ENCODE measurements around the gene TSHZ3. TPM values are rescaled to one million over a fixed set of nuclear protein-coding genes. Genes with fewer than 3 reads are reported as not detected.

Gene TSHZ3
- total RNA-seq, 1 donor from 2014 or later: 17.0 TPM

DNA sequence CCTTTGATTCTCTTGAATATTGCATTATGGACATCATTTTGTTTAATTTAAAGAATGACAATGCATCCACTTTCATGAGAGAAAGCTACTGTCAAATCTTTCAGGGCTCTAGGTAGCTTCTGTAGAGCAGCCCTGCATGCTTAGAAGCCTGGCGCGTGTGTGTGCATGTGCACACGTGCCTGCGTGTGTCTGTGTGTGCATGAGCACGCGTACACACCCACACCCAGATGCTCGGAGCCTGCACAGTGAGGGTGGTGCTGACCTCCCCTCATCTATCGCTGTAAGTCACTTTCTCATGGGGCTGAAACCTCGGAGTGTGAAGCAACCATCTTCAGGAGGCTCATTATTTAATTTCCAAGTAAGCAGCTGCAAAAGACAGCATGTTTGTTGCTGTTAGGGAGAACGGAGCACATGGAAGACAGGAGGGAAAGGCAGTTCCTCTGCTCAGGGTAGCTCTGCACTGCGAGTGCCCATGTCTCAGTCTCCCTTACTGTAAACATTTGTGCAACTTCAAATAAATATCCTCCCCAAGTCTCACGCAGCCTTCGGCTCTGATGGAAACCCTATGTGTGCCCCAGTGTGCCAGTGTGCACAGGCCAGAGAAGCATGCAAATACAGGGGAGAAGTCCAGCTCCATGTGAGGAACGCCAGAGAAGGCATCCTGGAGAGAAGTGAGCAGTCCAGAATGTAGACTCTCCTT, 22.8 kb downstream of the TSHZ3 start:
- no peaks in the 10 kb centered on the region for H3K27me3 Mint-ChIP-seq (ENCODE audit: low read depth)
- peaks cover 30% of the 10 kb centered on the region for H3K4me1 Mint-ChIP-seq (ENCODE audit: low read depth)
- H3K36me3 Mint-ChIP-seq (ENCODE audit: low read depth): no peaks in the 10 kb centered on the region
- no peak overlapping the region for H3K27ac Mint-ChIP-seq (ENCODE audit: unreplicated experiment)
- no peak for DNase-seq (ENCODE audit: low spot score)
- H3K9me3 Mint-ChIP-seq (ENCODE audit: low read depth): no peaks in the 10 kb centered on the region
- TF ChIP-seq, protein P1, sequence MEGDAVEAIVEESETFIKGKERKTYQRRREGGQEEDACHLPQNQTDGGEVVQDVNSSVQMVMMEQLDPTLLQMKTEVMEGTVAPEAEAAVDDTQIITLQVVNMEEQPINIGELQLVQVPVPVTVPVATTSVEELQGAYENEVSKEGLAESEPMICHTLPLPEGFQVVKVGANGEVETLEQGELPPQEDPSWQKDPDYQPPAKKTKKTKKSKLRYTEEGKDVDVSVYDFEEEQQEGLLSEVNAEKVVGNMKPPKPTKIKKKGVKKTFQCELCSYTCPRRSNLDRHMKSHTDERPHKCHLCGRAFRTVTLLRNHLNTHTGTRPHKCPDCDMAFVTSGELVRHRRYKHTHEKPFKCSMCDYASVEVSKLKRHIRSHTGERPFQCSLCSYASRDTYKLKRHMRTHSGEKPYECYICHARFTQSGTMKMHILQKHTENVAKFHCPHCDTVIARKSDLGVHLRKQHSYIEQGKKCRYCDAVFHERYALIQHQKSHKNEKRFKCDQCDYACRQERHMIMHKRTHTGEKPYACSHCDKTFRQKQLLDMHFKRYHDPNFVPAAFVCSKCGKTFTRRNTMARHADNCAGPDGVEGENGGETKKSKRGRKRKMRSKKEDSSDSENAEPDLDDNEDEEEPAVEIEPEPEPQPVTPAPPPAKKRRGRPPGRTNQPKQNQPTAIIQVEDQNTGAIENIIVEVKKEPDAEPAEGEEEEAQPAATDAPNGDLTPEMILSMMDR (IDR thresholded peaks at IDR 0.05): no peak
- no peak overlapping the region for H3K4me3 Mint-ChIP-seq (ENCODE audit: unreplicated experiment)

DNA sequence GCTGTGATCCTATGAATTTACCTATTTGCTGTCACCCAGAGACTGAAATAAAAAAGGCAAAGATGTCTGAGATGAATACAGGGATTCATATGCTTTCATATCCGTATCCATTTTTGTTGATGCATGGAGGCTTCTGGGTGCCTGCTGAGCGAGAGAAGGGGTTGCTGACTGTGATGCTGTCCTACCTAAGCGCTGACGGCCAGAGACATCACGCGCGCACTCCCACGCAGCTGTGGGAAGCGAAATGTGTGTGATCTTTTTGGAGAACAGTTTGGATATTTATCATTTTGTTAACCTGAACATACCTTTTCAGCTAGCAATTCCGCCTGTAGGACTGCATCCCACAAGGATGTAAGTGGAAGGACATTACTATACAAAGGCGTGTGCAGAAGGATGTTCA, 23.9 kb downstream of the TSHZ3 start:
- no peak for DNase-seq (ENCODE audit: low spot score)
- peaks cover 20% of the 10 kb centered on the region for H3K4me1 Mint-ChIP-seq (ENCODE audit: low read depth)
- peaks cover under 1% of the 10 kb centered on the region for H3K36me3 Mint-ChIP-seq (ENCODE audit: low read depth)
- no peaks in the 10 kb centered on the region for H3K27me3 Mint-ChIP-seq (ENCODE audit: low read depth)
- H3K9me3 Mint-ChIP-seq (ENCODE audit: low read depth): no peaks in the 10 kb centered on the region
- TF ChIP-seq, protein P1 (IDR thresholded peaks at IDR 0.05): no peak
- no peak overlapping the region for H3K27ac Mint-ChIP-seq (ENCODE audit: unreplicated experiment)
- H3K4me3 Mint-ChIP-seq (ENCODE audit: unreplicated experiment): no peak overlapping the region

DNA sequence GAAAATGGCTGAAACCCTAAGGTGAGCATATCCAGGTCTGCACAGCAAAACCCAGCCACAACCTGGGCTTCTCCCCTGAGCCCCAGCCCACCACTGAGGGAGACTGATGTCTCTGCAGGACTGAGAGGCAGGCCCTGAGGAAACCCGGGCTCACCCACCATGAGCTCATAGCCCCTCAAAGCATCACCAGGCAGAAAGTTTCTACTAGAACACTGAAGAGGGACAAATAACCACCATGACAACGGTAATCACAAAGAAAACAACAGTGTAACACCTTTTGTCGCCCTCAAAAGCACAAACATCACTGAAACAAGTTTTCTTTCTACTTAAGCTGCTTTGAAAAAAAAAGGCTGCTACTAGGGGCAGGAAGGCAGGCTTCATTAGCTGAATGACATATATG, 29.8 kb downstream of the TSHZ3 start:
- no peak overlapping the region for H3K27ac Mint-ChIP-seq (ENCODE audit: unreplicated experiment)

DNA sequence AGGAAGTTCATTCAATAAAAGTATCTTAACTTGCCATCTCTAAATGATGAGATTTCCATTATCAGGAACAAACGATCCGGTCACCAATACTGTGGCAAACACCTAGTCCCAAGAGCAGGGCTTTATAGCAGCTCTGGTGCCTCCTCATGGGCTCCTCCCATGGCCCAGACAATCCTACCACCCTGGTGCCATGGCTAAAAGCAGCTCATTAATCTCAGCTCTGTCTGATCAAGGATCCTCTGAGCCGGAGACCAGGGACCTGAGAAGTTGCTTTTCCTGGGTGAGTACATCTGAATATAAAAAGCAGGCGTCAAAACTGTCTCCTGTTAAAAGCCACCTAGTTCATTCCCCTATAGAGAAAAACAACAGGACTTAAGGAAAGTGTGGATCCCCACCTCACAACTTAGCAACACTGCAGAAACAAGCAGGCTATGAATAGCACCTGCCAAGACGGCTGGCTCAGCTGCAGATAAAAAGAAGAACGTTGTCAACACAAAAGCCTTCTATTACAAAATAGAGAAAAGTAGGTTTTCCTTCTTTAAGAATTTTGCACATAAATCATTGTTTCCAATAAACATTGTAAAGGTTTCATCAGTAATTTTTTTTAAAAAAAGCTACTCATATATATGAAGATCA, 30.3 kb downstream of the TSHZ3 start:
- peaks cover 17% of the 10 kb centered on the region for H3K4me1 Mint-ChIP-seq (ENCODE audit: low read depth)
- TF ChIP-seq, protein P1 (IDR thresholded peaks at IDR 0.05): no peak
- H3K27me3 Mint-ChIP-seq (ENCODE audit: low read depth): no peaks in the 10 kb centered on the region
- H3K36me3 Mint-ChIP-seq (ENCODE audit: low read depth): peaks cover 3% of the 10 kb centered on the region
- no peak overlapping the region for H3K27ac Mint-ChIP-seq (ENCODE audit: unreplicated experiment)
- no peak for DNase-seq (ENCODE audit: low spot score)
- H3K4me3 Mint-ChIP-seq (ENCODE audit: unreplicated experiment): no peak overlapping the region
- H3K9me3 Mint-ChIP-seq (ENCODE audit: low read depth): no peaks in the 10 kb centered on the region

More for the DNA sequence above, 29.8 kb downstream of the TSHZ3 start:
- DNase-seq (ENCODE audit: low spot score): no peak
- Mint-ChIP-seq H3K4me1 (ENCODE audit: low read depth) (peaks cover 17% of the 10 kb centered on the region), H3K9me3 (ENCODE audit: low read depth) (no peaks in the 10 kb centered on the region), H3K36me3 (ENCODE audit: low read depth) (peaks cover 3% of the 10 kb centered on the region), H3K27me3 (ENCODE audit: low read depth) (no peaks in the 10 kb centered on the region), H3K4me3 (ENCODE audit: unreplicated experiment) (no peak overlapping the region)
- TF ChIP-seq, protein P1 (IDR thresholded peaks at IDR 0.05): no peak

DNA sequence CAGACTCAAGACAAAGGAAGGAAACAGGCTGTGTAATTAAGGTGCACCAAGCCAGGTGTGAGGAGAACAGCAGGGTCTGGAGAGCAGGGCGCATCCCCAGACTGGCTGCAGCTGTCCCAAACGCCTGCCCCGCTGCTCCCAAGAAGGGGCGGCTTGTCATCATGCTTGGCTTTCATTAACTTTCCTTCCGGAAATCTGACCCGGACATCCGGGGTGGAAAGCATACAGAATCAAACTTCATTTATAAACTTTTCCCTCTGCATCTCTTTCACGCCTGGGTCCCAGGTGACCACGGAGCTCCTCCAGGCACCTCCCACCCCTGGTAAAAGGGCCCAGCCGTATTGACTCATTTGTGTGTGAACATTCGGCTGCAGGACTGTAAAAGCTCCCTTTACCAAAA, 31.7 kb downstream of the TSHZ3 start:
- no peaks in the 10 kb centered on the region for H3K9me3 Mint-ChIP-seq (ENCODE audit: low read depth)
- DNase-seq (ENCODE audit: low spot score): no peak
- H3K4me3 Mint-ChIP-seq (ENCODE audit: unreplicated experiment): no peak overlapping the region
- H3K36me3 Mint-ChIP-seq (ENCODE audit: low read depth): peaks cover 3% of the 10 kb centered on the region
- TF ChIP-seq, protein P1 (IDR thresholded peaks at IDR 0.05): no peak
- no peak overlapping the region for H3K27ac Mint-ChIP-seq (ENCODE audit: unreplicated experiment)
- peaks cover 21% of the 10 kb centered on the region for H3K4me1 Mint-ChIP-seq (ENCODE audit: low read depth)
- no peaks in the 10 kb centered on the region for H3K27me3 Mint-ChIP-seq (ENCODE audit: low read depth)

Data from chondrocyte (in vitro differentiated cells).